ENCODE measurements around the gene DSCAM.

The DSCAM gene

DNA sequence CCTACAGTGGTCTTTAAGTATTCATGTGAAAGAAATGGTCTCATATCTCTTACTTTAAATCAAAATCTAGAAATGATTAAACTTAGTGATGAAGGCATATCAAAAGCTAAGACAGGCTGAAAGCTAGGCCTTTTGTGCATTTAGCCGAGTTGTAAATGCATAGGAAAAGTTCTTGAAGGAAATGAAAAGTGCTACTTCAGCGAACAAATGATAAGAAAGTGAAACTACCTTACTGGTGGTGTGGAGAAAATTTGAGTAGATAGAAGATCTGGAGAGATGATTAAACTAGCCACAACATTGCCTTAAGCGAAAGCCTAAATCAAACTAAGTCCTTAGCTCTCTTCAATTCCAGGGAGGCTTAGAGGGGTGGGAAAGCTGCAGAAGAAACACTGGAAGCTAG, 147.6 kb downstream of the DSCAM start:
- no peak for DNase-seq

- no peak for DNase-seq
These were observed 150.7 kb downstream of the DSCAM start for GRCh38 chr21:40696246-40696645.

DNA sequence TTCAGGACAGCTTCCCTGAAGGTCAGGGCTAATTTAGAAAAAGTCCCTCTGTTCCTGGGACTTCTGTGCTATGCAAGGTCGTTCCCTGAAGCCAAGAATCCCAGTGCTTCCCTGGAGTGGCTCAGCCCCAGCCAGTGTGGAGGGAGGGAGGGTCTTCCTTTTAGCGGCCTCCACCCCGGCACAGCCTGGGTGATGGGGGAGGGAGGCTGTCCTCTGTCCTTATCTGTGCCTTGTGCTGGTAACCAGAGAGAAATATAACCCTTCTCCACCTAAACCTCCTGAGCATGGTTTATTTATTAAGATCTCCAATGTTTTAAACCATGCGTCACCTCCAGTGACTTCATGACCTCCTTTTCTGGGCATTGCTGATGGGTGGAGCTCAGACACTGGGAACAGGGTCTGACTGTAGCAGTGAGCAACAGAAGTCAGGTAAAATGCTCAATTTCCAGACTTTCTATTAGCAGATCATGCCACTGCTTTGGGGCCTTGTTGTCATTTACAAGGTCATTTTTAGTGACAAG, 157.1 kb downstream of the DSCAM start:
- no peak for DNase-seq

- DNase-seq, result no peak
These were observed 157.7 kb downstream of the DSCAM start for GRCh38 chr21:40689217-40689616.

GRCh38 chr21:40688106-40688864, 158.7 kb downstream of the DSCAM start:
- no peak for DNase-seq

DNA sequence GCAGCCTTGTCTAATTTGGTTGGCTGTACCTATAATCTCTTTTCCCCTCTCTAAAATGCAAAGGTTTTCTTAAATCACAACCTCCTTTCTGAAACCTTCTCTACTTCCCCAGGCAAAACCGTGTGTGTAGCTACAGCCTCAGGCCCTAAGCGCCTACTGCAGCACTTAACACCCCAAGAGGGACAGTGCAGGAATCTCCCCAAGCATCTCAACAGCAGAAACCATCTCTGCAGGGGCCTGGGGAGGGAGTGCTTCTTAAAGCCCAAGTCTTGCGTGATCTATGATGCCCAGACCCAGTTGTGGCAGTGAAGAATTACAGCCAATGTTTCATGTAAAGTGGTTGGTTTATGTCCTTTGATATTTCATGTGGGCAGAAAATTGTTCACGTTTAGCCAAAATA, 159.3 kb downstream of the DSCAM start:
- no peak for DNase-seq

DNA sequence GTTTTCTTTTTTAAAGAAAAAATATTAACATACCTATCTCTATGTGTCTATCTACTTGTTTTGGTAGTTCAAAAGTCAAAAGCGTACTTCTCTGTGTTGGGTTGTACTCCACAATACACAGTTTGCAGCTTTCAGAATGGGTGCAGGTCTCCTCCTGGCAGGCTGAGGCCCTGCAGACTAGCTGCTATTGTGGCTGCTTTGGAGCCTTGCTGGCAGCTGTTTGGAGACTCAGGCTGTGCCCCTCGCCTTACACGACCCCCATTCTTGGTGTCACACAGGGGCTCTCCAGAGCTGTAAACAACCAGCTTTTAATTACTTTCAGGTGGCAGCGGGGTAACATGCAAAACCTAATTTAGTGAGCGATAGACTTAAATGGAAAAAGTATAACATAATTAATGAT, 160.4 kb downstream of the DSCAM start:
- DNase-seq, result no peak

DNA sequence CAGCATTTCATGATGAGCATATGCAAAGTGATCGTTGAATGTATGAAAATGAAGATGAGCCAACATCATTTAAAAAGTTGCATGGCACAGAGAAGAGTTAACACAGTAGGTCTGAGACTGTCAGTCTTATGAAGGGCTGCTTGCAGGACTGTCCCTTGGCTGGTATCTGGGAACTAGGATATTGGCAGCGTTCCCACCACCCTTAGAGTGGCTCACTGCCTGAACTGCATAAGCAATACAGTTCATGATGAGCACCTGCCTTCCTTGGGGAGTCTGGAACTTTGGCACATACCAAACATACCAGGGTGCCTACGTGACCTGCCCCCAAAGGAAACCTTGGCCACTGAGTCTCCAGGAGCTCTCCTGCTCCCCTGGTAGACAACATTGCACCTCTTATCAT, 161.8 kb downstream of the DSCAM start:
- DNase-seq, result no peak

GRCh38 chr21:40684726-40685125, 162.2 kb downstream of the DSCAM start:
- no peak for DNase-seq

DNA sequence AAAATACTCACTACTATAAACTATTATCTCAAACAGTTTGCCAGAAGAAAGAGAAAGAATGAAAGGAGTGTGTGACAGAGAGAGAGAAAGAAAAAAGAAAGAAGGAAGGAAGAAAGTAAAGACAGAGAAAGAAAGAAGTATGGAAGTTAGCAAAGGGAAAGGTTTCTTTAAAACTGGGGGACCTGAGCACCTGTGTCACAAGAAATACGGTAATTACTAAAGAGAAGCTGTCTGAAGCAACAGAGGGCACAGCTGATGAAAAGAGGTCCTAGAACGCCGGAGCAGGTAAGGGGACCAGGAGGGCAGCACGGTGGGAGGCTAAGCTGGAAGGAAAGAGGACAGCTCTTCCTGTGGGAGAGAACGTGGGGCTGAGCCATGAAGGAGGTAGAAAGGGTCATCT, 163.6 kb downstream of the DSCAM start:
- no peak for DNase-seq

GRCh38 chr21:40681164-40681859, 165.6 kb downstream of the DSCAM start:
- DNase-seq, result no peak

- no peak for DNase-seq
These were observed 166.6 kb downstream of the DSCAM start for GRCh38 chr21:40680311-40680710.

- no peak for DNase-seq
These were observed 168.2 kb downstream of the DSCAM start for GRCh38 chr21:40678681-40679284.

GRCh38 chr21:40675017-40675416, 171.9 kb downstream of the DSCAM start:
- no peak for DNase-seq

- DNase-seq, result no peak
These were observed 174.4 kb downstream of the DSCAM start for GRCh38 chr21:40672602-40673001.

DNA sequence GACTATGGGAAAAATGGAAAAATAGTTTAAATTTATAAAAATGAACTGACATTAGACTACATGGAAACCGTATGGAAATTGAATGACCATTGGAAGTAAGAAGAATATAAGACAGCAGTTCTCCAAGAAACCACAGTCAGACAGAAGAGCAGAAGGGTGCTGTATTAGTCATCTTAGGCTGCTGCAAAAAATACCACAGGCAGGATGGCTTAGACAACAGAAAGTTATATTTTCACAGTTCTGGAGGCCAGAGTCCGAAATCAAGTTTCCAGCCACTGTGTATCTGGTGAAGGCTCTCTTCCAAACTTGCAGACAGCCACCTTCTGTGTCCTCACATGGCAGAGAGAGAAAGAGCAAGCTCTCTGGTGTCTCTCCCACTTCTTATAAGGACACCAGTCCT, 175.2 kb downstream of the DSCAM start:
- no peak for DNase-seq

DNA sequence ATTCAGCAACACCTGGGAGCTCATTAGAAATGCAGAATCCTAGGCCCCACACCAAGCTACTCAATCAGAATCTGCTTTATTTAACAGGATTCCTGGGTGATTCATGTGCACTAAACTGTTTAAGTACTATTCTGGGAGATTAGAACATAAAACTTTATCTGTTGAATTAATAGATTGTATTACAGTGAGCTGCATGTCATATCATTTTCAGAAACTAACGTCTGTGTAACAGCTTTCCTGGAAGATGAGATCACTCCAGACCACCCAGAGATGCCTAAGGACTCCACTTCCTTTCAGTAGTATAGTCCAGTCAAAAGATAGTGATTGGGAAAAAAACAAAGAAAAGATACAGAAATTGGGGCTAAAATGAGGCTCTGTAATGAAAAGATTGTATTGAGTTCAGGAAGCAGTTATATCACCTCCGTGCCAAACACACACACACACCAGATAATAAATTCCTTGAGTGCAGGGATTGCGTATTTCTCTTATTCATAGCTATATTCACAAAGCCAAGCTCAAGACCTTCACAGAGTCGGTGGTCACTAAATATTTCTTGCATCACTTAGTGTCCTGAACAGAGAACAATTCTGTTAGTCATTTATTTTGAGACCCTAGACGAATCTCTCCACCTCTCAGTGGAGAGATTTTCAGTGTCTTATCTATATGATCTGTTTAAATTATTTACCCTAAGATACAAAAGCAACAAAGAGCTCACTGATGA, 178.2 kb downstream of the DSCAM start:
- no peak for DNase-seq

DNA sequence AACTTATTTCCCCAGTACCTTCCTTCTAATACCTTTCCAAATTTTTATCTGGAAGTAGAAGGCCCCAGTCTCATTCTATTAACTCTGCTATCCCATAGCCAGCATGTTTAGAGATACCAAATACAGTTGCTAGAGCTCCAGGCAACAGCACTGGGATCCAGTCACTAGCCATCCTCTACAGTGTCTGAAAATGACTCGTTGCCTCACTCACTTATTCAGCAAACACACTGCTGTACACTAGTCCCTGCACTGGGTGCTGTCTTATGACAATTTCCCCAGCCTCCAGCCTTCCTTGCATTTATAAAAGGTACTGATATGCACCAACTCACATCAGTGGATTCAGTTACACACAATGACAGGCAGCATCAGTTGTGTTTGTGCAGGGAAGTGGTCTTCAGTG, 179.0 kb downstream of the DSCAM start:
- no peak for DNase-seq

DNA sequence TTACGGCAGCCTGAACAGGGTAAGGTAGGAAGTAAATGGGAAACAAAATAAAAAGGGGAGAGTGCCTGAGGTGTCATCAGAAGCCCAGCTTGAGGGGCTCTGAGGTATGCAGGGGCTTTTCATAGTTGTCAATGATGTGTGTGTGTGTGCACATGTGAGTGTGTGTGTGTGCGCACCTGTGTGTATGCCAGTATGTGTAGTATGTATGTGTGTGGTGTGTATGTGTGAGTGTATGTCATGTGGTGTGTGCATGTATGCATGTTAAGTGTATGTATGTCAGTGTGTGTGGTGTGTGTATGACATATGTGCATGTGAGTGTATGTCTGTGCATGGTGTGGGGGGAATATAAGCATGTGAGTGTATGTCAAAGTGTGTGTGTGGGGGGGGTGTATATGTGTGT, 184.1 kb downstream of the DSCAM start:
- no peak for DNase-seq

DNA sequence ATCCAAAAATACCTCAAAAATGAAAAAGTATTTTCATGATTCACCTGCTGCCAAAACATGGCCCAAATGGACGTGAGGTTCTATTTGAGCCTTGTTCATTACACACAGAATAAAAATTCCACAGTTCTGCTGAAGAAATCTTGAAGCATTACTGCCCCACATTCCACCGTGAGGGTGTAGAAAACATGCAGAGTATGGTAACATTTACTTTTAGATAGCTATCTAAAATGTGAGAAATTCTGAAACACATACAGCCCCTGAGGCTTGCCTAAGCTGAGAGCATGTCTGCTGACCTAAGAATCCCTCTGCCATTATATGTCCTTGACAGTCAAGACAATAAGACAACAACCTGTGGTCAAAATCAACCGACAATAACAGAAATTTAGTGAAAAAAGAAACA, 186.5 kb downstream of the DSCAM start:
- no peak for DNase-seq

GRCh38 chr21:40658311-40658710, 188.6 kb downstream of the DSCAM start:
- no peak for DNase-seq

GRCh38 chr21:40652436-40652835, 194.5 kb downstream of the DSCAM start:
- DNase-seq, result no peak

GRCh38 chr21:40647706-40648105, 199.3 kb downstream of the DSCAM start:
- DNase-seq, result no peak
